Stimulated activated CD4-positive, alpha-beta T cell treated with anti-CD3 and anti-CD28 coated beads, Interleukin-15, amount 100 ng/mL, for 1 hour (primary cell): Measurements from ENCODE around the gene GRAMD1C.
"Not testable (repeated sequence)": the region's sequence is repeated elsewhere in the genome, so short reads cannot be mapped to it uniquely, and the experiment has no call there.

Experiments
- DNase-seq, 2 donors: peaks; one replicate each; pipeline ENCODE4 v3.0.0-alpha.2; 2020; ENCODE audit warnings: low read depth in 1 of 2, low spot score in 1 of 2

GRAMD1C gene

DNA sequence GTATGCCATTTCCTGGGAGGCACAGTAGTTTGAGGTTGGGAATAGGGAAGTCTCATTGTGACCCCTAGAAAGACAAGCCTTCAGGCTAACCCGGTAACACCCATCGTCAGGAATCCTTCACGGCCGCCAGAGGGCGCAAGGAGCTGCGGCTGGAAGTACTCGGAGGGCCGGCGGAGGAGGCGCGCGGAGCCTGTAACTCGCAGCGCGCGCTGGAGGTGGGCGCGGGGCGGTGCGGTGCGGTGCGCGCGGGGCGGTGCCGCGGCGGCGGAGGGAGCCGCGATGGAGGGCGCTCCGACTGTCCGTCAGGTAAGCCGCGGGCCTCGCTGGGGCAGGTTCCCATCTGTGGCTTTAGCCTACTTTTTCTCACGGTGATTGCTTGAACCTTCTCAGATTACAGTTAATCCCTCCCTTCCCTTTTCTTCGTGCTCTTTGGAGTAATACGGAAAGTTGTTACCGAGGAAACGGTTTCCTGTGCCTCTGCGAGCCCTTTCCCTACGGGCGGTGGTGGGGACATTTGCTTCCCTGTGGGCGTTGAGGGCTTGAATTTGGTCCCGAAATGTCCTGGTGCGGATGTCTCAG, at the start of gene GRAMD1C:
Gene GRAMD1C (plus strand): TSS at position 158 of the 579 bp plus-strand sequence. CDS start 122 bp downstream, at position 280.
- peak; percentile 61 to 75 for DNase-seq

DNA sequence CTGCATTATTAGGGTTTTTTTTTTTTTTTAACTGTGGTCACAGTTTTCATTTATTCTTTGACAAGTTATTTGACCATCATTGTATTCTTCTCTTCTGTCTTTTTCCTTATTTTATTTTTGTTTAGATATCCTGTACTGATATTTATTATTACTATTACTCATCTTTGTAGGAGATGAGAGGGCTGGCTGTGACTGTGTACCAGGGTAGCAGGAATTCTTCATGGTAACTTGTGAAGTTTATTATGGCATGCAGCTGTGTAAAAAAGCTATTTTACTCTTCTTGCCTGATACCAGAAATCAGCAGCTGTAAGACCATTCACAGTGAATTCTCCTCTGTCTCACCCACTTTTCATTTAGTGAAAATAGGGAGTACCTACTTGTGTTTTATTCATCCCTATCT, 47.2 kb upstream of the GRAMD1C start:
- no peak for DNase-seq

DNA sequence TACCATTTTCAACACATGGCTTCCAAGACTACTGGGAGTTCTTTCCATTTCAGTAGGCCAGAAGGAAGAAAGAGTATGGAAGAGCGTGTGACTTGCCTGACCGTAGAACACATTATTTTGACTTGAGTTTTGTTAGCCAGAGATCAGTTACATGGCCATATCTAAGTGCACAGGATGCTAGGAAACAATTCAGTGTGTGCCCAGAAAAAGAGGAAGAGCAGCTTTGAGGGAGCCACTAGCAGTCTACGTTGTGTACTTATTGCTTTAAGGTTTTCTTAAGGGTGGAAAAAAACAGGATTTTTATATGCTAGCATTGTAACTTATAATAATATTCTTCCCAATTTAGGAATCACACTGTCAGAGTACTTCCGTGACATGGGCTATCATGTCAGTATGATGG, 44.1 kb upstream of the GRAMD1C start:
- no peak for DNase-seq

DNA sequence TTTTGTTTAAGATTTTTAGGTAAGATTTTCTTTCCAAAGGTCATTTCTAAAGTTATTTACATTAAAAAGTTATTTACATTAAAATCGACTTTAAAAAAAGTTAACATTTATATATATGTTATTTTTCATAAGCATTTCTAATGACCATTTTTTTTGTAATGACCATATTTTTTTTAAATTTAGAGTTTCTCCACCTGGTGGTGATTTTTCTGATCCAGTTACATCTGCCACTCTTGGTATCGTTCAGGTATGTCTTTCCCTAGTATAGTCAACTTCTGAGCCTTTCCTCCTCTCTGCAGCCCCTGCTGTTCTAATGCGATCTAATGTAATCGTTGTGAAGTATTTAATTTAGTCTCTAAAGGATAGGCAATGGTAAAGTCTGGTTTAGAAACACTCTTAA, 42.9 kb upstream of the GRAMD1C start:
- DNase-seq = no peak

DNA sequence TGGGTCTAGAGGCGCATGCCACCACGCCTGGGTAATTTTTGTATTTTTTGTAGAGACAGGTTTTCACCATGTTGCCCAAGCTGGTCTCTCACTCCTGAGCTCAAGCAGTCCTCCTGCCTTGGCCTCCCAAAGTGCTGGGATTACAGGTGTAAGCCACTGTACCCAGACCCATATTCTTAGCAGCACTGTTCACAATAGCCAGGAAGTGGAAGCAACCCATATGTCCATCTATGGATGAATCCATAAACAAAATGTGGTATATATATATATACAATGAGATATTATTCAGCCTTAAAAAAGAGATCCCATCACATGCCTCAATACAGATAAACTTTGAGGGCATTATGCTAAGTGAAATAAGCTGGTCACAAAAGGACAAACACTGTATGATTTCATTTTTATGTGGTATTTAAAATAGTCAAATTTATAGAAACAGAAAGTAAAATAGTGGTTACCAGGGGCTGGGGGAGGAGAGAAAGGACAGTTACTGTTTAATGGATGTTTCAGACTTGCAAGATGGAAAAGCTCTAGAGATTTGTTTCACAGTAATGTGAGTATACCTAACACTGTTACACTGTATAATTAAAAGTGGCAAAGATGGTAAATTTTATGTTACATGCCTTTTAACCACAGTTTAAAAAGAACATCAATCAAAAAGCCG, 35.7 kb upstream of the GRAMD1C start:
- no peak for DNase-seq

DNA sequence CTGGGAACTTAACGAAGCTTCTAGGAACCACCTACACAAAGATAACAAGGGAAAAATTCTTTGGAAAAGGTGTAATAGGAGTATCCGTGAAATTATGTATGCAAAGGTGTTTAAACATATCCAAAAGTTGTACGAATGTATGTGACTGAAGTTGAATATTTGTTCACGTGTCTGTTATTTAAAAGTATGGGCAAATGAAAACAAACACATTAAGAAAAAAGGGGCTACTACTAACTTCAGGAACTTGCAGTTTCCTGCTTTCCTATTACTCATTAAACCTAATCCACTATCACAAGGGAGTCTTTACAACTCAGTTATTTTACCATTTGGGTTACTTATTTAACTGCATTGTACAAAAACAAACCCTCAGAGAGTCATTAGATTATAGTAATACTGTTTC, 33.9 kb upstream of the GRAMD1C start:
- no peak for DNase-seq

DNA sequence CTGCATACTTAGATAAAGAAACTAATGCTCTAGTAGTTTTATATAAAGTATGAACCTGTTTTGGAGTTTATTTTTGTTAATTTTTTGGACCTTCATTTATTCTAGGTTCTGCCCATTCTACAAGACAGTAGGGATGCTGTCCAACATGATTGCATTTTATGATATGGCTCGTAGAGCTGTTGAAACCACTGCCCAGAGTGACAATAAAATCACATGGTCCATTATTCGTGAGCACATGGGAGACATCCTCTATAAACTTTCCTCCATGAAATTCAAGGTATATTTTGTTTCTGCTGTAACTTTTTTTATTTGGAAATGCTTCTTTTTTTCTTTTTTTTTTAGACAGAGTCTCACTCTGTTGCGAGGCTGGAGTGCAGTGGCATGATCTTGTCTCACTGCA, 33.3 kb upstream of the GRAMD1C start:
- no peak for DNase-seq

DNA sequence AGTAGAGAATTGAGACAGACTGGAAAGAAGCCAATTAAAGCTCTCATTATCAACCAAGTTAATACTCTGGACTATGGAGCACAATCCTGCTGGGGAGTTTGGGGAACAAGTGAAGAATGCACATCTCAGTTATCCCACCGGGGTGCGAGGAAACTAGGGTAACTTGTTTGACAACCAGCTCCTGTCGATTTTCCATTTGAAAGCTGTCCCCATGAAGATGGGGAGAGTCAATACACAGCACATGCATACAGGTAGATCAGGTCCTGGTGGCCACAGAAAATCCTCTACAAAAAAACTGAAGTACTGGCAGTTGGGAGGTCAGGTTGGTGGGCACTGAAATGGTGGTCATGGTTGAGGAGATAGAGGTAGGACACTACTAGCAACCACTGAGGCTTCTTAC, 25.7 kb upstream of the GRAMD1C start:
- DNase-seq = no peak

DNA sequence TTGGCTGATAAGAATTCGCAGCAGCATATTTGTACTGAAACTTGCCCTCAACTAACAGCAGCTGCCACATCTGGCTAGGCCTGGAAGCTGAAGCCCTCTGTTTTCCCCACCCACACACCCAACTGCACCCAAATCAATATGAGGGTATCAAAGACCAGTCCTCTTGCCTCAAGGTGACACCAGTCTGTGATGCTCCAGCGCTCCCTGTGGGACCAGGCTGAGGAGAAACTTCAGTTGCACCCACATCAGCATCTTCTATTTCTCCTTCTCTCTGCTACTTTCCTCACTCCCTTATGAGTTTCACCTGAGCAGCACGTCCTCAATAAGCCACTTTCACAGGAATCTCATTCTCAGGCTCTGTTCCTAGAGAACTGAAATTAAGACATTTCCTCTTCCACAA, 18.7 kb upstream of the GRAMD1C start:
- no peak for DNase-seq

DNA sequence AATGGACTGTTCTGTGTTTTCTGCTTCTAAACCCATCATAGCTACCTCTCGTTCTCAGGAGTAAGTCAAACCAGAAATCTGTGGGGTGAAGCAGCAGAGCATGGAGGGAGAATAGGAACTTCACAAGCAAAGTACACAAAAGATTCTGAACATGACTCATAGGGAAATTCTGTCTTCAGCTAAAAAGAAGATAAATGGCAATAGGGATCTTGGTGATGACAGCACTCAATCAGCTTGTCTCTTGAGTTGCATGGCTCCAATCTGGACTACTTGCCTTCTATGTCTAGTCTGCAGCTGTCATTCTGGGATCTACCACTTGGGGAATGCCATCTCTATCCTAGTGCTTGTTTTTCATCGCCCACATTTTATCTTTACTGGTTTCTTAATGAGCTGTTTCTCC, 13.5 kb upstream of the GRAMD1C start:
- DNase-seq = no peak

DNA sequence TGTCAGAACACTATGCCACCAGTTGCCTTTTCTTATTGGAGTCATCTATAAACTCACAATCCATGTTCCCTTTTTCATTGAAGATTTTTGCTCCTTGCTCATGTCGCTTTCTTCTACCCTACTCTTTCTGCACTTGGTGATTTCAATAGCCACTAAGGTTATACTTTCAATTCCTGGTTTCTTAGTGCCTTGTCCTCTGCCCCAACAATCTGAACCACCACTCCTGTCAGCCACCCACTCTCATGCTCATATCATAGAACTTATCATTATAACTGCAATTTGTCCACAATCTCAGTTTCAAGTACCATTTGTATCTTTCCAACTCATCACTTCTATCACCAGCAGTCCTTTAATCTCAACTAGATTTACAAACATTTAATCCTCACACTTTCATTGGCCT, 10.0 kb upstream of the GRAMD1C start:
- no peak for DNase-seq

DNA sequence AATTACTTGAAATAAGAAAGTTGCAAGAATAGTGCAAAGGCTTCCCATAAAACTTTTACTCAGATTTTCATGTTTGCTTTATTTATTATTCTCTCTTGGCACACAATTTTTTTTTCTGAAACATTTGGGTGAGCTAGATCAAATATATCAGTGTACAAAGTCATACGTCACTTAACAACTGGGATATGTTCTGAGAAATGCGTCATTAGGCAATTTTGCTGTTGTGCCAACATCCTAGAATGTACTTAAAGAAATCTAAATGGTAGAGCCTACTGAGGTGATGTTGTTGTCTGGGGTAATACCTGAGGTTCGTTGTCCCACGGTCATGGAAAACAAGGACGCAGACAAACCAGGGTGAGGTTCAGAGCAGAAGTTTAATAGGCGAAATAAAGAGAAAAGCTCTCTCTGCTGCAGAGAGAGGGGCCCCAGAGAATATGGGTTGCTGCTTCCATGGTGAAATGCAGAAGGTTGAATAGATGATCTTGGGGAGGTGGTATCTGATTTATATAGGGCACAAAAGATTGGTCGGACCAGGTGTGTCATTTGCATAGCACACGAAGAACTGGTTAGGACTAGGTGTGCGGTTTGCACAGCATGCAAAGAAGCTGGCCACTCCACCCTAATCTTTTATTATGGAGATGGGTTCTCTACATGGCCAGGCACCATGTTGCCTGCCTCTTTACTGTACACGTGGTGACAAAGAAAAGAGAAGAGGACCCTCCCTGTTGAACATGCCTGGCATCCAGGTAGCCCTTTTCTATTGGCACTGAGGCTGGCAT, 8.8 kb upstream of the GRAMD1C start:
- DNase-seq = no peak

DNA sequence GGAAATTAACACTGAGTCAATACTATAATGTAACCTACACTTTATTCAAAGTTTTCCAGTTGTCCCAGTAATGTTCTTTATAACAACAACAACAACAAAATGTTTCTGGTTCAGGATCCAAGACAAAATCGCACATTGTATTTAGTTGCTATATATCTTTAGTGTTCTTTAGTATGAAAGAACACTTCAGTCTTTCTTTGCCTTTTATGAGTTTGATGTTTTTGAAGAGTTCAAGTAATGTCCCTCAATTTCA, 7.6 kb upstream of the GRAMD1C start:
- DNase-seq = no peak

DNA sequence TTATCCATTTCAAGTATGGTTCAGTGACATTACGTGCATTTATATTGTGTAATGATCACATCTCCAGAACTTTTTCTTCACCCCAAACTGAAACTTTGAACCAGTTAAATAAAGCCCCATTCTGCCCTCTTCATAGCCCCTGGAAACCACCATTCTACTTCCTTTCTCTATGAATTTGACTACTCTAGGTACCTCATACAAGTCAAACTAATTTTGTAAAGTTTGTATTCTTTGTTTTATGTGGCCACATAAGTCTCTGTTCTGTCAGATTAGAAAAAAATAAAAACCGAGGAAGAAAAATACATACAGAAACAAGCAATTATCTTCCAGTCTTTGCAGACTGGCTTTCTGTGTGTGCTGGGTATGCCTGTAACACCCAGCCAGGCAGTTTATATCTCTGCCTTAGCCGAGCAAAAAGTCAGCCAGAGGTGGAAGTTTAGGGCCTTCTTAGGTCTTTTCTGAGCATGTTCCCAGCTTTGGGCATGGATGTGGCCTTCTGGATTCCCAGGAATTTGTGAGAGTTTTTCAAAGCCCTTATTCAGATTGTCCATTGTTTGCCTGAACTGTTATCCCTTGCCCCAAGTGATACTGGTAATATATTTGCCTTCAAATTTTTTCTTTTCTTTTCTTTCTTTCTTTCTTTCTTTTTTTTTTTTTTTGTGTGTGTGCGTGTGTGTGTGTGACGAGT, 6.0 kb upstream of the GRAMD1C start:
- no peak for DNase-seq

DNA sequence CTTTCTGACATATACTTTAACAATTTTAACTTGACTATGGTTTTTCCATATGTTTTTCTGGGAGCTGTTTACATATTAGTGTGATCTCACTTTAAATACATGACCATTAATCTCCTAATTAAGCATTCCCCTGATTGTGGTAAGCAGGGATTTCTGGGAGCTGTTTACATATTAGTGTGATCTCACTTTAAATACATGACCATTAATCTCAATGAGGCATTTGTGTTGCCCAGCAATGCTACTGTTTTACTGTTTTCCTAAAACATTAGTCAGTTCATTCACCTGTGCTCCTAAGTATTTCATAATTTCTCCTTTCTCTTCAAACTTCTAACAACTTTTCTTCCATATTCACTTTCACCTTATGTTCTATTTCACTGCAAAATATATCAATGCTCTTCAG, 3.6 kb upstream of the GRAMD1C start:
- no peak for DNase-seq

DNA sequence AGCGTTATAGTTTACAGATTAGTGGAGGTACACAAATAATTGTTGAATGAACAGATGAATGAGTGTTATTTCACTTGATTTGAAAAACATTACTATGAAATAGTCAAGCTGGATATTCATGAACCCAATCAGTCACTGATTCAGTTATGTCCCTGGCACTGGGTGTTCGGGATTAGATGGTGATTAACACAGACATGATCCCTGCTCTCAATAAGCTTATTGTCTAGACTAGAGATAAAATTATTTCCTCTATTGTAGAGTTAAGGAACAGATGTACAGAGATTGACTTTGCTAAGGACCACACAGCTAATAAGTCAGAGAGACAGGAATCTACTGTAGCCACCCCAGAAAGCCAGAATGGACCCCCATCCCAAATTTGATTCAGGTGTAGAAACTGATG, 963 bp downstream of the GRAMD1C start:
- DNase-seq = no peak

DNA sequence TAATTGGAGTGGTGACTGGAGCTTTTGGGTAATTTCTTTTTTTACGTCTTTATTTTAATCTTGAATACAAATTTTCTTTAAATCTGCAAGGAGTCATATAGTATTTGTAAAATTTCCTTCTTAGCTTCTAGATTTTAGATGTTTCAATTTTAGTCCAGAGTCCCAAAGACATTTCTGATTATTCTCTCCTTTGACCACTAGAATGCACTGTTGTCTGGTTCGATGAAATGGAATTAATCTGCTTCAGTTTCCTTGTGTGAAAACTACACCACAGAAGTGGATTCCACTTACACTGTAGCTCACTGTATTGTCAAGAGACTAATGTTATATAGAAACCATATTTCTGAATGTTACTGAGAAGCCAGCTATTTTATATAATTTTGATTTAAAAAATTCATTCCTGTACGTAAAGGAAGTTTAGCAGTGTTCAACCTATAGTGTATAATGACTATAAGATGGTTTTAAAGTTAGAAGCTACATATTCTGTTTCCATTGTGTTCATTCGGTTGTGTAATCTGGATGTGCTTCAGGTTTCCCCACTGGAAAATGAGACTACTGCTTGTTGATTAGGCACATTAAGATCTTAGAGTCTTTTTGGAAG, 6.1 kb downstream of the GRAMD1C start:
- DNase-seq = no peak

DNA sequence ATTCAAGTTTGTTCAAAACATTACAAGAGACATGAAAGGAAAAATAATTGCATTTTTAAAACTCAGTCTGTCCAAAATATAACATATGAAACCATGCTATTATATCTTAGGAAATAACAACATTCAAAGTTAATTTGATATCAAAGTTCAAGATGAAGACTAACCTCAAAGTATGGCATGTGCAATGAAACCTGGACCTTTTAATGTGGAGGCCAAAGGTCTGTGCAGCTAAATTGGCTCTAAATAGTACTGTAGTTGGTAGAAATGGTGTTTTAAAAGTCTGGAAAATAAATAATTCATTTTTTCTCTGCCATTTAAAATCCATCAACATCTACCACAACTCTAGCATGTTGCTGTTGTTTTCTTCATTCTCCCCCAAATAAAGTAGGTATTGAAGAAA, 8.7 kb downstream of the GRAMD1C start:
- DNase-seq = no peak

DNA sequence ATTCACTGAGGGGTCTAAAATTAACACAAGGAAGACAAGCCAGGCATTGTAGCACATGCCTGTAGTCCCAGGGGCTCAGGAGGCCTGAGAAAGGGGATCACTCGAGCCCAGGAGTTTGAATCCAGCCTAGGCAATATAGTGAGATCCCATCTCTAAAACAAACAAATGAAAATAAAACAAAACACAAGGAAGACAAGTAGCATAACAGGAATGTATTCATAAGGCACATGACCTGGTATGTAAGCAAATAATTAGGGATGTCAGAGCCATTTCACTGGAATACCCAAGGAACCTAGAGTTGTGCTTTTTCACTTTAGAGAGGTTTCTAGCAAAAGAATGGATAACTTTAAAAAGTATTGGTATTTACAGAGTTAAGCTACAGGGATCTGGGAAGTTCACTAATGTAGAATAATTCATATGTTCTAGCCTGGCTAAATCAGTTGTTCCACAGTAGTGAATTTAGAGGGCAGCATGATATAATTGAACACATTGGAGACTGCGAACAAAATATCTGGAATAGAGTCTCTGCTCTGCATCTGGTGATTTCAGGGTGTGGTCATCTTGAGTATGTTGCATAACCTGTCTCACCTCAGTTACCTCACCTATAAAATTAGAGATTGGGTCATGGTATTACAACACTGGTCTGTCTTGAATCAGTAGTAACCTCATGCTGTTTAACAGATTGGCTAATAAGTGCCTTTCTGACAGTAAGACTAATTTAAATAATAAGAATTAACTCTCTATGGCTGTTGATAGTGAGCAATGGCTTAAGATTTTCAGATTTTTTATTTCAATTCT, 9.3 kb downstream of the GRAMD1C start:
- DNase-seq = no peak

DNA sequence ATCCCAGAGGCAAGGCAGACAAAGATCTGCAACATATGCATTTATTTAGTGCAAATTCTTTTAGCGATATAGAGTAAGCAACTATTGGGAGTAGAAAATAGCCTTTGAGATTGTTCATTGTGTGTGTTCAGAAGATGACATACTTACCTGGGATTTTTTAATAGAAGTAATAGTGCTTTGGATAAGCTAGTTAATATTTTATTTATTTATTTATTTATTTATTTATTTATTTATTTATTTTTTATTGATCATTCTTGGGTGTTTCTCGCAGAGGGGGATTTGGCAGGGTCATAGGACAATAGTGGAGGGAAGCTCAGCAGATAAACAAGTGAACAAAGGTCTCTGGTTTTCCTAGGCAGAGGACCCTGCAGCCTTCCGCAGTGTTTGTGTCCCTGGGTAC, 10.5 kb downstream of the GRAMD1C start:
- DNase-seq = not testable (repeated sequence)

DNA sequence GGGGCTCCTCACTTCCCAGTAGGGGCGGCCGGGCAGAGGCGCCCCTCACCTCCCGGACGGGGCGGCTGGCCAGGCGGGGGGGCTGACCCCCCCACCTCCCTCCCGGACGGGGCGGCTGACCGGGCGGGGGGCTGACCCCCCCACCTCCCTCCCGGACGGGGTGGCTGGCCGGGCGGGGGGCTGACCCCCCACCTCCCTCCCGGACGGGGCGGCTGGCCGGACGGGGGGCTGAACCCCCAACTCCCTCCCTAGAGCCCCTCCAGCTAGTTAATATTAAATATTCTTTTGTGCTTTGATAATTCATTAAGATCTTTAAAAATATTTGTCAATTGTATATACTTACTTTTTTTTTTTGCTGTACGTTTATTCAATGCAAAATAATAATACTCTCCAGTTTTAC, 11.3 kb downstream of the GRAMD1C start:
- DNase-seq = not testable (repeated sequence)
